ENCODE data around the gene ATP8A2. TPM values are rescaled to one million over a fixed set of nuclear protein-coding genes. Genes with fewer than 3 reads are reported as not detected.
A peak's percentile ranks its signal among the peaks of the same experiment; 100 is the strongest.

The ATP8A2 gene
- total RNA-seq, 1 experiment from 2014 or later: not detected

DNA sequence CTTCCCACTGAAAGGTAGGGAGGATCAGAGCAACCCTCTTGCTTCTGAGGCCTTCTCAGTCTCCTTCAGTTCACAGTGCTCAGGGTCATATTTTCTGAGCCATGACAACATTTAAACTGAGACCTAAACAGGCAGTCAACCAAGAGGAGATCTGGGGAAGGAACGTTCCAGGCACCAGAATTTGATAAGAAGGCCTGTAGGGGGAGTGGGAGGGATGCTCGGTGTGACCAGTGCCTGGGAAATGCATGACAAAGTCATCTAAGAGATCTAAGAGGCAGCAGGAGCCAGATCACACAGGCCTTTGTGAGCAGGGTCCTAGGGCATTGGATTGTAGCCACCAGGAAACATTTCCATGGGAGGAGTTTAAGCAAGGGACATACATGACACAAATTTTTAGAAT is 608.5 kb downstream of the ATP8A2 start:
- in situ Hi-C loops (cut with HindIII; ENCODE audit: low sequenced_read_pairs): no loop called here
- DNase-seq (ENCODE audit: low spot score): peak; percentile 15

DNA sequence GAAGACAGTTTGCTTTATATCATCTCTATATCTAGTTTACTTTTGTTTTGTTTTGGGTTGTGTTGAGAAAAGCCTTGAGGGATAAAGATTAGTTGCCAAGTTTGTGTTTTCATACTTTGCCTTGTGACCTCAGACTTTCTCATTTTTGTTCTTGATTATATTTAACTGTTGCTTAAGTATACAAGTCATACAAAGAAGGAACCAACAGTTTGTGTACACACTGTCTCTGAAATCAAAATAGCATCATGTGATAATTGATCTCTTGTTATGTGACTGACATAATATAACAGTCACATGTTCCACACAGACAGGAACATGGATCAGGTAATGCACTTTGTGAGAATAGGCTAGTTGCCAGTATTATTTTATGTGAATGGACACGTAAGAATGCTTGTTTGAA is 609.3 kb downstream of the ATP8A2 start:
- DNase-seq (ENCODE audit: low spot score): no peak
- in situ Hi-C loops (cut with HindIII; ENCODE audit: low sequenced_read_pairs): no loop called here

DNA sequence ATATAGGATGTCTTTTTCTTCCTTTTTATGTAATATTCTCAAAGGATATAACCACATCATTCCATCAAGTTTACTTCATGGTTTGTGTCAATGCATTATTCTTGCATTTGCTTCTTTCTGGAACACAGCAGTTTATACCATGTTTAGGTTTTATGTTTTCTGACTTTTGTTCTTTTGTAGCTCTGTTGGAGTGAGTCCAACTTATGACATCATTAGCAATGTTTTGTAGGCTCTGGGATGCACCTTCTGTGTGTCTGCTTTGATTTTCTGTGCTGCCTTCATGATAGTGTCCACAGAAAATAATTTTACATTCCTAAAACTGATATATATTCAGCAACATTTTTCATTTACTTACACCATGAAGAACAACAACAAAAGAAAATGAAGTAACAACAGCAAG is 611.1 kb downstream of the ATP8A2 start:
- DNase-seq (ENCODE audit: low spot score): peak; percentile 41
- in situ Hi-C loops (cut with HindIII; ENCODE audit: low sequenced_read_pairs): no loop called here

DNA sequence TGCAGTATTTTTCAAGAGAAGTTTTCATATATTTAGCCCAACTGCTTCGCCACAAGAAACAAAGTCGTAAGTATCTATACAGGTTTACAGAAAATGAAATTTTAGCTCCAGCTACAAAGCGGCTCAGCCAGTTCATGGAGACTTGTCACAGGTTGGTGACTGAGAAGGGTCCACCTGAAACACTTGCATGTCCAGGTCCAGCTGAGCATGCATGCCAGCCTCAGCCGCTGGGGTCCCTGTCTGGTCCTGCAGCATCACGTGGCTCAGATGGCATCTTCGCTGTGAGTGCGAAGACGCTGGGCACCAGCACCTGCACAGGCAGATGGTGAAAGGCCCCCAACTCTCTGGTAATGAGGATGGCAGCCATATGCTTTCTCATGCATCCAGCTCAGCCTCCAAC is 616.2 kb downstream of the ATP8A2 start:
- no peak for DNase-seq (ENCODE audit: low spot score)
- in situ Hi-C loops (cut with HindIII; ENCODE audit: low sequenced_read_pairs): no loop called here

DNA sequence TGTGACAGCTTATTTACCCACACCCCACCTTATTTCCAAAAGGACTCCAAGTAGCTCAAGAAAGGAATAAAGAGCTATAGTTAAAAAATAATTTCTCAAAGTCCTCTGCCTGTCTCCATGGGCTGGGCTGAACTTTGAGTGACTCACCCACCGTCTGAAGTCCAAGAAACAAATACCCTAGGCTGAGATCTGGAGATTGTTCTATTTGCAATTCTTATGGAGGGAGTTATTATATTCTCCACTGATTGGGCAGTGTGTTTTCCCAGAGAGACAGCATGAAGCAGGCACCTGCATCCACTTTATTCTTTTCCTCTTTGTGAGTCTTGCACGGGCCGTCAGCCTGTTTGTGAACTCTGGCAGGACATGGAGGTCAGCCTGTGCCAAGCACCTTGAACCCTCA is 616.9 kb downstream of the ATP8A2 start:
- in situ Hi-C loops (cut with HindIII; ENCODE audit: low sequenced_read_pairs): no loop called here
- DNase-seq (ENCODE audit: low spot score): no peak

DNA sequence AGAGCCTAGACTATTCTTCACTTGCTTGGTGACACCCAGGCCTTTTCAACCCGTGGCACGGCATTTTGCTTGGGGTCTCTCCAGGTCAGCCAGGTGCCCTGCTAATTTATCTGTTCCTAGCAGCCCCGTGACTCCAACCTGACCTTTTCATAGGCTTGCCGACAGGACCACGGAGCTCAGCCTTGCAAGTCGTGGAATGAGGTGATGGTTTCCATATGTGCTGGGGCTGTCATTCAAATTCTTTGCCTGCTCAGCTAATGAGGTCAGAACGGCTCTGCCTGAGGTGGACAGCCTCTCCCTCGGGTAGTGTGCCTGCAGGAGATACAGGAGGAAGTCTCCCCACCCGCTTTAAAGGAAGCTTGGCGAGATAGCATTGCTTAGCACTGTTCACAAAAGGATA is 619.0 kb downstream of the ATP8A2 start:
- DNase-seq (ENCODE audit: low spot score): no peak
- in situ Hi-C loops (cut with HindIII; ENCODE audit: low sequenced_read_pairs): no loop called here

DNA sequence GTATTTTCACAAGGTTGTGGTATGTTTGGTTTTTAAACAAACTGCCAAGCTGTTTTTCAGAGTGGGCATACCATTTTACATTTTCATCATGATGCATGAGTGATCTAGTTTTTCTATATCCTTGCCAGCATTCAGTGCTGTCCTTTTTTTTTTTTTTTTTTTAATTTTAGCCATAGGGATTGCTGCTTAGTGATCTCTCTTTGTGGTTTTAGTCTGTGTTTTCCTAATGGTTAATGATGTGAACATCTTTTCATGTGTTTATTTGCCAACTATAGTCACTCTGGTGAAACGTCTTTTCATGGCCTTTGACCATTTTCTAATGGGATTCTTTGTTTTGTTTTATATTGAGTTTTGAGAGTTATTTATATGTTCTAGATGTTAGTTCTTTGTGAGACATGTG is 620.3 kb downstream of the ATP8A2 start:
- in situ Hi-C loops (cut with HindIII; ENCODE audit: low sequenced_read_pairs): no loop called here
- no peak for DNase-seq (ENCODE audit: low spot score)

DNA sequence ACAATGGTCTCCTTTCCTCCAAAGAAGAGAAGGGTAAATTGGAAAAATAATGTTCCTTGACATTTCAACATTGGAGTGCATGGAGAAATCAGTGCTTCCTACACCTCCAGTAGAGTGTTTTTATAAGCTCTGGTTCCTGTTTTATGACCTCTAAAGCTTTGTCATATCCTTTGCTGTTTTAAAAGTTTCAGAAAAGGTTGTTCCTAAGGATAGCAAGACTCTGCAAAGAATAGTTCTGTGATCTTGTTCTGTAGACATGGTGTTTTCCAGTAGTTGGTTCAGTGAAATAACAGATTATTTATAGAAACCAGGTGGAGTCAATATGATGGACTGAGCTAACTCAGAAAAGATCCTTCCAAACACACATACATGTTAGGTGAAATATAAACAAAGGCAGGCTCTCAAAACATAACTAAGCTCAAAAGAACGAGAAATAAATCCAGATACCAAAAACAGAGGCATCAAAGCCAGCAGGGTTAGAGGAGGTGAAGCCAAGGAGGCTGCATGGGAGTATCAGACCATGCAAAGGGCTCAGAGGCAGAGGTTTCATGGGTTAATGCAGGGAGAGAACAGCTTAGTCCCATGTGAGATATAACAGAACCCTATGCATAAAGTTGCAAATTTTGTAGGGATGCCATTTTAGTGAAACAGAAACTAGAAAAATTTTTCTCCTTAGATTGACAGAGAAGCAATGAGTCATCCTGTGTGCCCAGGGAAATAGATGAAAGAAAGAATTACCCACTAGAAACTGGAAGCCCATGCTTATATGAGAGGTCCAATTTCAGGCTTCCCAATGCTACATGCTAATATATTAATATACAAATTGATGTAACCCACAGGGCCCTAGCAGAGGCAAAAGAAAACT is 635.7 kb downstream of the ATP8A2 start:
- no peak for DNase-seq (ENCODE audit: low spot score)
- in situ Hi-C loops (cut with HindIII; ENCODE audit: low sequenced_read_pairs): no loop called here

DNA sequence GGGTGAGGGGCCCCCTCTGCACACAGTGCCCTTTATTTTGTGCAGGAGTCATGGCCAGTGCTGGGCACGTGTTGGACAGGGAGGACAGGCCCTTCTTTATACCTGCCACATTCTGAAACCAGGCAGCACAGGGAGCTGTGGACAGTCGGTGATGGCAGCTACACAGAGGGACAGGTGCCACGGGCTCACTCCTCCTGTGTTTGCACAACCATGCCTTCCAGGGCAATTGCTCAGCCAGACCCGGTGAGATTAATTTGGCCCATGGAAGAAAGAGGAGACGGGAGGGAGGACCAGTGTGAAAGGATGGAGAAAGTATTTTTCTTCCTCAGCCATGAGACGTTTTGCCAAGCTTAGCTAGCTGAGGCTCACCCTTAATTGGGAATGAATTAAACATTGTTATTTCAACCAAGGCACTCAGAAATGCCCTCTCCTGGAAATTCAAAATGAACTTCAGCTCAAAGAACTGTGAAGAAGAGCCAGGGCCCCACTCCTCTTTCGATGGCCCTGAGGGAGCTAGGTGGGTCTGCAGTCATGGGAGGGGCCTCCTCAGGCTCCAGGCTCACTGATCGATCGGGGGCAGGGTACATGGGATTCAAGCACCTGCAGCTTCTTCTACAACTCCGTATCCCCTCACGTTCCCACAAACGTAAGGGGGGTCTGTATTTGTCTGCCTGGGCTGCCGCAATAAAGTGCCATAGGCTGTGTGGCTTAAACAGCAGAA is 638.9 kb downstream of the ATP8A2 start:
- in situ Hi-C loops (cut with HindIII; ENCODE audit: low sequenced_read_pairs): no loop called here
- peak; percentile 70 for DNase-seq (ENCODE audit: low spot score)

DNA sequence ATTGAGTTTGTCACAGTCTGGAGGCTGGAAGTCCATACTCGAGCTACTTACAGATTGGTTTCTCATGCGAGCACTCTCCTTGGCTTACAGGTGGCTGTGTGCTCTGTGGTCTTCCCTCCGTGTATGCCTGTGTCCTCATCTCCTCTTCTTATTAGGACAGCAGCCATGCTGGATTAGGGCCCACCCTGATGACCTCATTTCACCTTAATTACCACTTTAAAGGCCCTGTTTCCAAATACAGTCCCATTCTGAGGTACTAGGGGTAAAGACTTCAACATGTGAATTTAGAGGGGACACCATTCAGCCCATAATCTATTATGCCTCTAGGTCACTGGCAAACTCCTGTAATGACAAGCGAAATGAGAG is 639.4 kb downstream of the ATP8A2 start:
- in situ Hi-C loops (cut with HindIII; ENCODE audit: low sequenced_read_pairs): no loop called here
- DNase-seq (ENCODE audit: low spot score): no peak

DNA sequence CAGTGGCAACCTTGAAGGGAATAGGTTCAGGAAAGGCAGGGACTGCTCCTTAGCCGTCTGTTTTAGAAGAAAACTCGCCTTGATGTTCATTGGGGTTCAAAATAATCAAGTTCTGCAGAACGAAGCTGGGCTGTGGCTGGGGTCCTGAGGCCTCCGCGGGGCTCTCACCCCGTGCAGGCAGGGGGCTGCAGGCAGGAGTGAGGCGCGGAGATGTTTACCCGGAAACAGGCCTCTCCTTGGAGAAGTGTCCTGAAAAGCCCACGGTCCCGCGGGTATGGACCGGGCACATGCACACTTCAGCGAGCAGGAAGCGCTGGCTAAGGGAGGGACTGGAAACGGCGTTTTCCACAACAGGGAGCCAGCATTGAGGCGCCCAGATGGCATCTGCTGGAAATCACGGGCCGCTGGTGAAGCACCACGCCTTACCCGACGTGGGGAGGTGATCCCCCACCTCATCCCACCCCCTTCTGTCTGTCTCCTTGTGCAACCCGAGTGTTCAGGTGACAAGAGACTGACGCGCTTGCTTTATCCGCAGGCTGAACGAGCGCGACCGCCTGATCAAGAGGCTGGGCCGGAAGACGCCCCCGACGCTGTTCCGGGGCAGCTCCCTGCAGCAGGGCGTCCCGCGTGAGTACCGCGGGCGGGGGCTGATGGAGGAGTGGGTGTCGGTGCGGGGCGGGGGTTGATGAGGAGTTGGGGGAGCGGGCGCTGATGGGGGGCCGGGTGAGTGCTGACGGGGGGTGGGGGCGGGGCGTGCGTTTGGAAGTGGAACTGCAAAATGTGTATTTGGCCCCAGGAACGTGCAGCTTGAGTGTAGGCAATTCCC is 640.4 kb downstream of the ATP8A2 start:
- in situ Hi-C loops (cut with HindIII; ENCODE audit: low sequenced_read_pairs): no loop called here

DNA sequence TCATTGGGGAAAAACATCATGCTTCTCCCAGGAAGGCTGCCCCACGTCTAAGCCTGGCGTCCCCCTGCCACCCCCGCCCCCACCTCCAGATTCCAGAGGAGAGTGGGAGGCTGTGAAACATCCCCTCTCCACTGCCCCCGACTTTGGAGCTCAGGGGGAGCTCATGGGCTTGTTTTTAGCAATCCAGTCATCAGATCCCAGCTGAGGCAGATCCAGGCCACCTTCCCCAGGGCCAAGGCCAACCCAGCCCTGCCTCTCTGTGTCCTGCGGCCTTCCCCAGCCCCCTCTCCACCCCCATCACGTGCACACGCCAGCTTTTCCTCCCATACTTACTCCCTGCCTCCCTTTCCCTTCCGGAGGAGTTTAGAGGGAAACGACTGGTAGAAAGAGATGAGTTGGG is 641.2 kb downstream of the ATP8A2 start:
- in situ Hi-C loops (cut with HindIII; ENCODE audit: low sequenced_read_pairs): no loop called here
- no peak for DNase-seq (ENCODE audit: low spot score)

More for the DNA sequence above, 640.4 kb downstream of the ATP8A2 start:
- no peak for DNase-seq (ENCODE audit: low spot score)

DNA sequence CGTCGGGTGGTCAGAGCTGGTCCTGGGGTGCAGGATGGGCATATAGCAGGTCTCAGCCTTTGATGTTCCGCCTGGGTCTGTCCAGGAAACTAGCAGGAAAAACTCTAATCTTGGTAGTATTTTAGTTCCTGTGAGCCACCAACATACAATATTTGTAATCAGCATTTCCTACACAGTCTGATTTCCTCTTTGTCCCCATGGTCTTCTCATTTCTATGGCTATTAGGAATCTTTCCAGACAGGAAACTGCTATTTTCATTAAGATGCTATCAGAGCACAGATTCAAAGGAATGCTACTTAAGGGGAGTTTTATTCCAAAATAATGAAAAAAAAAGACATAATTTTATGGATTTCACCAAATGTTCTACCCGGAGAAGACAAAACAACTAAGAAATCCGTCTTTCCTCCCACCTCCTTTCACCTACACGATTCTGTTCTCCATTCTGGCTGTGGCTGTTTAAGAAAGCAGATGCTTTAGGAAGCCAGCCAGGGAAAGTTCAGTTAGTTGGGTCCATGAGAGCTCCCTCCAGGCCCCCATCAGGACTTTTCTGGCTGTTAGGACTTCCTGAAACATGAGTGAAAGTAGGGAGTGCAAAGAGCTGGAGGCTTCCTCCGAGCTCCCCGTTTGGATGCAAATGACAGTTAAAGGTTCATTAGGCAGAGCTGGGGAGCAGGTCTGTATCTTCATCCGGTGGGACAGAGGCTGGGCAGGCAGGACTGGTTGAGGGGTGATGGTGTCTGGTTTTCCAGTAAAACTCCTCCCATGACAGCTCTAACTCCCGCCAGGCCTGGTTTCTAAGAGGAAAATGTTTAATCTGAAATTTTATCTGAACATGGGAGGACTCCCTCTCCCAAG is 643.7 kb downstream of the ATP8A2 start:
- in situ Hi-C loops (cut with HindIII; ENCODE audit: low sequenced_read_pairs): no loop called here
- no peak for DNase-seq (ENCODE audit: low spot score)

DNA sequence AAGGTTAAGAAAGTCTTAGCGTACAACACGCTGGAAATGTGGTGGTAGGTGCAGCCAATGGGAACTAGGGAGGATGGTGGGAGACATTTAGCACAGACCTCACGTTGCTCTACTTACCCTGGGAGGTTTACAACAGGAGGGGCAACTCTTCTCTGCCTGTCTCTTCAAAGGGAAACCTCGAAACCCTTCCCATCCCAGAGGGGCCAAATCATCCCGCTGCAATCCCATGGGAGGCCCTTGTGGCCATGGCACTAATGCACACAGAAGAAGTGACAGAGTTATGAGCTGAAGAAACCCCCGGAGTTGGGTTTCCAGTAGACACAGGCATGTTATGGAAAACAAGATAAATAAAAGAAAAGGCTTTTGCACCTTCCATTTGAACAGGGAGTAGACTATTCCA is 644.4 kb downstream of the ATP8A2 start:
- in situ Hi-C loops (cut with HindIII; ENCODE audit: low sequenced_read_pairs): no loop called here
- DNase-seq (ENCODE audit: low spot score): no peak

DNA sequence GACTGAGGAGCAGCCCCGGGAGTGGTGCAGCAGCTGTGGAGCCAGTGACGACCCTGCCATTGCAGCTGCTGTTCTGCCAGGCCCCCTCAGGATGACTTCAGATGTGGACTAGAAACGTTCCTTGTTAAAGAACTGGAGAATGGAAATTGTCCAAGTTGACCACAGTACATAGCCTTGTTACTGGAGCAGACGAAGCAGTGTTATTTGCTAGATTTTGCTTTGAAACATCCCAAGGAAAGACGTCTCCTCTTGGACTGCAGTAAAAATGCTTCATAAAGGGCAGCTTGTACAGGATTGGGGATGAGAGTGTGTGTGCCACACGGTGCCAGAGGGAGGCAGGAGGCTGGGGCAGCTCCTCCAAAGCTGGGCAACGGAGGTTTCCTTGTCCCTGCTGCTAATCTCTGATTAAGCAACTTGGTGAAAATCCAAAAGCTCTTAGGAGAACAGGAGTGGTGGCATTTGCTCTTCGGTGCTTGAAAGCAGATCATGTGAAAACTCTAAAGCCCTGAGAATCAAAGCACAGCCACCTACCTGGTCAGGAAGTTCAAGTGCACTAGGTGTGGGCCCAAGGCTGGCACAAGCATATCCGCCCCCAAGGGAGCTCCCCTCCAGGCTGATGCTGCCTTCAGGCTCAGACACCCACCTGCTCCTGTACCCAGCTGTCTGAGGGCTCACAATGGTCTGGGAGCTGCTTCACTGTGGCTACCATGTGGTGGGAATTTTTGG is 645.6 kb downstream of the ATP8A2 start:
- in situ Hi-C loops (cut with HindIII; ENCODE audit: low sequenced_read_pairs): no loop called here
- peak; percentile 90 for DNase-seq (ENCODE audit: low spot score)

DNA sequence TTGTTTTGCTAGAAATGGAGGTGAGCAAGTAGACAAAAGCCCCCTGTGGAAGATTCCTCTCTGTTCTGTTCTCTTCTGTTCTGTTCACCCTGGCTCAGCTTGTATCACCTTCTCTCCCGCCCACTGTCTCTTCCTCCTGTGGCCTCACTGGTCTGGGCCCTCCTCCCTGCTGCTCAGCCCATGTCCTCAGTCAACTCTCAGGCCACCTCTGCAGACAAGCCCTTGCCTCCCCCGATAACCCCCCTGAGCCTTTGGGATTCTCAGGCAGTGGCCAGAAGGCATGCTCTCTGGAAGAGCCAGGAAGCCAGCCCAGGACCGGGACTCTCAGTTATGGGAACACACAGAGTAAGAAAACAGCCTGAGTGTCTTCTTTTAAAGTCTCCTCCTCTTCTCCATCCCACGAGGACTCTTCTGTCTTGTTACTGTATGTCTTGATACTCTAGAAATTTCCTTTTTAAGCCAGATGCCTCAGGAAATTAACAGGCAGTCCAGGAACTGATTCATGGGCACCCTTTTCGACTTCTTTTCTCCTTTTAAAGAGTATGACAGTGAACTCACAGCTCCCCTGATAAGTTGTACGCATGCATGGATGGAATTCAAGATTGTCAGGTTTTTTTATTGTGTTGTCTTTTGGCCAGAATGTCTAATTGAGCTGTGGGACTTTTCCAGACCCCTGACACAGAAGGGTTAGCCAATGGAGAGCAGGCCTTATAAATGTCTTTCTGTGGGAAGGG is 646.3 kb downstream of the ATP8A2 start:
- no peak for DNase-seq (ENCODE audit: low spot score)
- in situ Hi-C loops (cut with HindIII; ENCODE audit: low sequenced_read_pairs): no loop called here

DNA sequence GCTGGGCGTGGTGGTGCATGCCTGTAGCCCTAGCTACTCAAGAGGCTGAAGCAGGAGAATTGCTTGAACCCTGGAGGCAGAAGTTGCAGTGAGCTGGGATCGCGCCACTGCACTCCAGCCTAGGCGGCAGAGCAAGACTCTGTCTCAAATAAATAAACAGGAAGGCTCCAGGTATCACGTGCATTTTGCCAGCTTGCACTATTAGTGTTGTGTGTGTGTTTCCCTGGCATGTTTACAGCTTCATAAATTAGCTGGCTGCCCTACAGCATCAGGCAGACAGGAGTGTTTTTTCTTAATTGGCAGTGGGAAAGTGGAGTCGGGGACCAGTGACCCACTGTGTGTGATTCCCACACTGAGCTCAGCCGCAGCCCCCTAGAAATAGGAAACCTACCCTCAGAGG is 647.5 kb downstream of the ATP8A2 start:
- DNase-seq (ENCODE audit: low spot score): no peak
- in situ Hi-C loops (cut with HindIII; ENCODE audit: low sequenced_read_pairs): no loop called here
